ENCODE measurements around the gene OLFML2B.

OLFML2B gene

GRCh38 chr1:161973924-161974845 is 49.5 kb downstream of the OLFML2B start:
- DNase-seq: peak; percentile 16

- no peak for DNase-seq
These were observed 50.8 kb downstream of the OLFML2B start for GRCh38 chr1:161972828-161973227.

- no peak for DNase-seq
These were observed 53.0 kb downstream of the OLFML2B start for GRCh38 chr1:161970633-161971032.

- no peak for DNase-seq
These were observed 53.6 kb downstream of the OLFML2B start for GRCh38 chr1:161970036-161970435.

GRCh38 chr1:161966067-161966466 is 57.6 kb downstream of the OLFML2B start:
- no peak for DNase-seq

GRCh38 chr1:161962091-161962887 is 61.4 kb downstream of the OLFML2B start:
- DNase-seq: no peak

- DNase-seq: no peak
These were observed 65.2 kb downstream of the OLFML2B start for GRCh38 chr1:161958425-161958824.

GRCh38 chr1:161956930-161957329 is 66.7 kb downstream of the OLFML2B start:
- DNase-seq: no peak

GRCh38 chr1:161956097-161956496 is 67.6 kb downstream of the OLFML2B start:
- DNase-seq: no peak

- no peak for DNase-seq
These were observed 68.1 kb downstream of the OLFML2B start for GRCh38 chr1:161955606-161956005.

GRCh38 chr1:161954466-161954865 is 69.2 kb downstream of the OLFML2B start:
- DNase-seq: no peak

GRCh38 chr1:161954050-161954449 is 69.6 kb downstream of the OLFML2B start:
- no peak for DNase-seq

- no peak for DNase-seq
These were observed 70.3 kb downstream of the OLFML2B start for GRCh38 chr1:161953256-161953920.

- DNase-seq: no peak
These were observed 71.0 kb downstream of the OLFML2B start for GRCh38 chr1:161952607-161953172.

- DNase-seq: no peak
These were observed 72.0 kb downstream of the OLFML2B start for GRCh38 chr1:161951646-161952045.

- no peak for DNase-seq
These were observed 73.3 kb downstream of the OLFML2B start for GRCh38 chr1:161950377-161950776.

- no peak for DNase-seq
These were observed 74.1 kb downstream of the OLFML2B start for GRCh38 chr1:161949548-161949947.

GRCh38 chr1:161948435-161948834 is 75.2 kb downstream of the OLFML2B start:
- DNase-seq: no peak

GRCh38 chr1:161946071-161946987 is 77.3 kb downstream of the OLFML2B start:
- no peak for DNase-seq

GRCh38 chr1:161945306-161946060 is 78.2 kb downstream of the OLFML2B start:
- no peak for DNase-seq

GRCh38 chr1:161944381-161944780 is 79.3 kb downstream of the OLFML2B start:
- no peak for DNase-seq

All from NCI-H446 treated with DMSO at 0.1 percent for 48 hours (cell line).